Amygdala (tissue), 56 donors: ENCODE results near the gene KLF16.

Source experiments
- DNase-seq, 56 donors: peaks; one replicate each; lab custom pipeline; 2025; lab: John Stamatoyannopoulos, UW

Gene KLF16

GRCh38 chr19:1857648-1858326 is 5.6 kb downstream of the KLF16 start:
- DNase-seq: peak in 2 of 56 donors; percentile 17 to 21

- DNase-seq: peak in 27 of 56 donors; percentile 7 to 73 (median 39)
These were observed 6.4 kb downstream of the KLF16 start for GRCh38 chr19:1856698-1857603.

GRCh38 chr19:1856345-1856697 is 7.1 kb downstream of the KLF16 start:
- peak in 1 of 56 donors; percentile 41 for DNase-seq

GRCh38 chr19:1855828-1856255 is 7.5 kb downstream of the KLF16 start:
- DNase-seq: no peak

GRCh38 chr19:1855040-1855827 is 8.1 kb downstream of the KLF16 start:
- peak in 47 of 56 donors; percentile 4 to 79 (median 54) for DNase-seq

- no peak for DNase-seq
These were observed 8.8 kb downstream of the KLF16 start for GRCh38 chr19:1854542-1855039.

- no peak for DNase-seq
These were observed 9.3 kb downstream of the KLF16 start for GRCh38 chr19:1854039-1854541.

- DNase-seq: peak in 37 of 56 donors; percentile 5 to 71 (median 31)
These were observed 9.9 kb downstream of the KLF16 start for GRCh38 chr19:1853295-1854038.

GRCh38 chr19:1852581-1853128 is 10.7 kb downstream of the KLF16 start:
- no peak for DNase-seq

- peak in 22 of 56 donors; percentile 13 to 52 (median 36) for DNase-seq
These were observed 11.5 kb downstream of the KLF16 start for GRCh38 chr19:1851654-1852580.

- DNase-seq: no peak
These were observed 12.3 kb downstream of the KLF16 start for GRCh38 chr19:1850809-1851653.

- DNase-seq: no peak
These were observed 13.4 kb downstream of the KLF16 start for GRCh38 chr19:1849886-1850398.

- DNase-seq: no peak
These were observed 14.3 kb downstream of the KLF16 start for GRCh38 chr19:1849132-1849474.

- DNase-seq: peak; percentile 26 to 98 (median 86)
These were observed 14.8 kb downstream of the KLF16 start, which contains the start of gene REXO1 for GRCh38 chr19:1848399-1849131. TSS of gene REXO1 (minus strand) at chr19:1848483. CDS start at chr19:1848358, 125 bp downstream.

GRCh38 chr19:1847684-1848398 is 15.5 kb downstream of the KLF16 start:
- DNase-seq: peak in 4 of 56 donors; percentile 32 to 60 (median 40)

- no peak for DNase-seq
These were observed 16.1 kb downstream of the KLF16 start for GRCh38 chr19:1847348-1847683.
